ENCODE results near the gene MAFB. TPM values are rescaled to one million over a fixed set of nuclear protein-coding genes. Genes with fewer than 3 reads are reported as not detected.
A peak's percentile ranks its signal among the peaks of the same experiment; 100 is the strongest.

MAFB gene
- total and polyA plus RNA-seq, 8 donors: 3.7 to 48.0 (median 12.9) TPM

DNA sequence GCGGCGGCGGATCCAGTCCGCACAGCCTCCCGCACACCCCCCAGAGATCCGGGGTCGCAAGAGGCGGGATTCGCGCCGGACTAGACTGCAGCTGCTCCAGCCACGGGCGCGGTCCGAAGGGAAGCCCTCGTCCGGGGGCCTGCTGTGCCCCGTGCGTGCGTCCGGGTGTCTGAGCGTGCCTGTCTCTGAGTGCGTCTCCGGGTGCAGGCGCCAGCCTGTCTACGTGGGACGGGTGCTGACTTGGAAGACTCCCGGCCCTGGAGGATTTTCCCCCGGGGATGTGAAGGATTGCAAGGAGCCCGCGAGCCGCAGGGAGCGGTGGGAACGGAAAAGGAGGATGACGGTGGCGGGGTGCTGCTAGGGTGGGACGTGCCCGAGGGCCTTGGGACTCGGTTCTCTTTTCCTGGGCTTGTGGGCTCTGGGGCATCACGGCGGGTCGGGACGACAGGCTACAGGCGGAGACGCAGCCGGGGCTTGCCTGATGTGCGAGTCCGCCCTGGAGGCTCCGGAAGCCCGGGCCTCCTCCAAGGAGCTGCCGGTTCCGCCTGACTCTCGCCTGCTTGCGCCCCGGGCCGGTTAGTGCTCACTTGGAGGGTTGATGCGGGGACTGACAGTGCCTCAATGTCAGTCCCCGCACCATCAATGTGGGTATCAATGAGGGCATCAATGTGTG, 5.7 kb downstream of the MAFB start:
- Histone ChIP-seq H3K27me3 (no peaks in the 10 kb centered on the region), H3K4me1 (no peaks in the 10 kb centered on the region), H3K27ac (peak overlapping the region in 2 of 4 donors; percentile 1 to 35), H3K36me3 (no peaks in the 10 kb centered on the region), H3K9me3 (no peaks in the 10 kb centered on the region), H3K4me3 (peak overlapping the region in 1 of 4 donors; percentile 23)
- FAIRE-seq (no peak), DNase-seq (no peak), ATAC-seq (peak in 1 of 4 donors; percentile 6)
- WGBS, 2 donors: 67 to 71% methylated on average over 54 to 58 of the region's 58 CpGs
- intact Hi-C loops (cut with DNase I): no loop called here
- TF ChIP-seq, protein P1, sequence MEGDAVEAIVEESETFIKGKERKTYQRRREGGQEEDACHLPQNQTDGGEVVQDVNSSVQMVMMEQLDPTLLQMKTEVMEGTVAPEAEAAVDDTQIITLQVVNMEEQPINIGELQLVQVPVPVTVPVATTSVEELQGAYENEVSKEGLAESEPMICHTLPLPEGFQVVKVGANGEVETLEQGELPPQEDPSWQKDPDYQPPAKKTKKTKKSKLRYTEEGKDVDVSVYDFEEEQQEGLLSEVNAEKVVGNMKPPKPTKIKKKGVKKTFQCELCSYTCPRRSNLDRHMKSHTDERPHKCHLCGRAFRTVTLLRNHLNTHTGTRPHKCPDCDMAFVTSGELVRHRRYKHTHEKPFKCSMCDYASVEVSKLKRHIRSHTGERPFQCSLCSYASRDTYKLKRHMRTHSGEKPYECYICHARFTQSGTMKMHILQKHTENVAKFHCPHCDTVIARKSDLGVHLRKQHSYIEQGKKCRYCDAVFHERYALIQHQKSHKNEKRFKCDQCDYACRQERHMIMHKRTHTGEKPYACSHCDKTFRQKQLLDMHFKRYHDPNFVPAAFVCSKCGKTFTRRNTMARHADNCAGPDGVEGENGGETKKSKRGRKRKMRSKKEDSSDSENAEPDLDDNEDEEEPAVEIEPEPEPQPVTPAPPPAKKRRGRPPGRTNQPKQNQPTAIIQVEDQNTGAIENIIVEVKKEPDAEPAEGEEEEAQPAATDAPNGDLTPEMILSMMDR (IDR thresholded peaks at IDR 0.05): no peak

DNA sequence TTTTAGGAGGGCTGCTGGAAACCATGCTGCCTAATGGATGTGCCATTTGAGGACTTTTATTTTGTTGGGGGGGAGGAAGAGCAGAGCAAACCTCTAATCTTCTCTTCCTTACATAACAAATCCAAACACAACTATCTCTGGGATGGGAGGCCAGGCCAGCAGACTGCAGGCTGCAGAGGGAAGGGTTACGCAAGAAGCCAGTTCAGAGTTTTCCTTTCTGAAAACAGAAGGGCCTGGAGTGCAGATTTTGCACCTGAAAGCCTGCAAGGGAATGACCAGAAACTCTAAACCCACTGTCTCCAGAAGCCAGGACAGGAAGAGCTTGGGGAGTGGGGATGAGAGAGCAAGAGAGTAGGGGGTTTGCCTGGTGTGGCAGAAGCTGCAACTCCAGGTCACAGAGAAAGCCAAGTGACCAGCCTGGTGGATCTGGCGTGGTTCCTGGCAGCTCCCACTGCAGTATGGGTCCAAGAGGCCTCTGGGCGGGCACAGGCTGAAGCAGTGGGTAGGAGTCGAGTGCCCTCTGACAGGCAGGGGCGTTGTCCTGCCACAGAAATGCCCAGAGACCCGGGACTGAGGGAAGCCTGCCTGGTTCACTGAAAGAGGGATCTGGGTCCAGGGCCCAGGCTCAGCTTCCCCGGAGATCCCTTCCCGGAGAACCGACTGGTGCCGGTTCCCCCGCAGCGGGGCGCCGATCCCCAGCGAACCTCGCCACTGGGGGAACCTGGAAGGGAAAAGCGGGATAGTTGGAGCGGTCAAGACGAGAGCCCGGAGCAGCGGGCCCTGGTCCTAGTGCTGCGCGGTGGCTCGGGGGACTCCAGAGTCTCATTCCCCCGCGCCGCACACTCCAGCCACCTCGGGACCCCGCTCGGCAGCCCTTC, 6.7 kb downstream of the MAFB start:
- intact Hi-C loops (cut with DNase I): no loop called here
- WGBS, 2 donors: 60 to 63% methylated on average over 30 of the region's 30 CpGs
- peak; percentile 10 to 46 (median 26) for ATAC-seq

DNA sequence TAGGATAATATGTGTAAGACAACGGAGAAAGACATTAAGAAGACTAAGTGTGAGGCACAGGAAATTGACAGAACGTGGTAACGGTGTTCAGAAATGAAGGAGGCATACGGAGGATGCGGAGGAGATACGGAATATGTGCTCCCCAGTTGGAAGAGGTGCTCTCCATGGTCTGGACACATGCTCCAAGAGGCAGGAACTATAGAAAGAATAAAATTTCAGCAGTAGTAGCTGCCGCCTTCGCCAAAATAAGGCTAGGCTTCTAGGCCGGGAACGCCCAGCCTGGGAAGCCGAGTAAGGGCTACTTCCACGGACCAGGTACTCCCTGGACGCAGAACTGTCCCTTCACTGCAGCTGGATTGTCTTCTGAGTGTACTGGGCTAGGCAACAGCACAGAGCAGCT, 7.4 kb downstream of the MAFB start:
- ATAC-seq: no peak
- DNase-seq: no peak
- no peak for FAIRE-seq
- 88 to 92% methylated on average over 13 of the region's 13 CpGs for WGBS, 2 donors
- intact Hi-C loops (cut with DNase I): no loop called here
- H3K4me1 ChIP-seq: no peaks in the 10 kb centered on the region
- H3K27ac ChIP-seq: peak overlapping the region in 1 of 4 donors; percentile 1
- TF ChIP-seq, protein P1 (IDR thresholded peaks at IDR 0.05): no peak
- no peak overlapping the region for H3K4me3 ChIP-seq
- H3K27me3 ChIP-seq: no peaks in the 10 kb centered on the region
- H3K36me3 ChIP-seq: no peaks in the 10 kb centered on the region
- H3K9me3 ChIP-seq: no peaks in the 10 kb centered on the region

More for the DNA sequence above, 6.7 kb downstream of the MAFB start:
- TF ChIP-seq, protein P1 (IDR thresholded peaks at IDR 0.05): no peak
- DNase-seq (peak in 1 of 6 donors; percentile 28), FAIRE-seq (no peak)
- Histone ChIP-seq H3K4me3 (peak overlapping the region in 1 of 4 donors; percentile 23), H3K9me3 (no peaks in the 10 kb centered on the region), H3K27ac (peak overlapping the region in 2 of 4 donors; percentile 1 to 35), H3K36me3 (no peaks in the 10 kb centered on the region), H3K27me3 (no peaks in the 10 kb centered on the region), H3K4me1 (no peaks in the 10 kb centered on the region)

DNA sequence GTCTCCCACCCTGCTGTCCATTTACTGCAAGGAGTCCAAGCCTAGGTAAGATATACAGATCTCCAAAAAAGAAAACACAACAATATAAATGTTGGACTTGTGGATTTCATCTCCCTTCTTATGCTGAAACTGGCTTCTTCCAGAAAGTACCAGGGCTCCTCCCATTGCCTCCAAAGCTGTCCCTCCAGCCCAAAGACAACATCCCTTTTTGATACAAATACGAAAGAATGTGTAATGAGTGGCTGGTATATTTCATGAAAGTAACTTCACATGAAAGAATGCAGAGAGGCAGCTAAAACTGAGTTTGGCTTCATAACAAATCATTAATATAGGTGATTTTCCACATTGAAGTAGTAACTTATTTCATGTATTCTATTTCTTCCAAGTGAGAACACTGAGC, 7.9 kb downstream of the MAFB start:
- Histone ChIP-seq H3K4me1 (peaks cover 0 to 5% (median 2%) of the 10 kb centered on the region in 3 donors), H3K9me3 (no peaks in the 10 kb centered on the region), H3K27me3 (no peaks in the 10 kb centered on the region), H3K4me3 (no peak overlapping the region), H3K27ac (no peak overlapping the region), H3K36me3 (no peaks in the 10 kb centered on the region)
- WGBS, 2 donors: 84 to 89% methylated on average over 1 of the region's 1 CpG
- FAIRE-seq (no peak), ATAC-seq (no peak), DNase-seq (no peak)
- intact Hi-C loops (cut with DNase I): no loop called here
- TF ChIP-seq, protein P1 (IDR thresholded peaks at IDR 0.05): no peak

Measured in pancreas (tissue), 10 donors.